Right atrium auricular region (tissue), 2 donors: Measurements from ENCODE around the gene DUSP19. TPM values are rescaled to one million over a fixed set of nuclear protein-coding genes. Genes with fewer than 3 reads are reported as not detected.

Experiments used
- DNase-seq: peaks from one replicate; pipeline ENCODE4 v3.0.0-alpha.2; 2019; ENCODE audit warnings: low spot score
- H3K27ac ChIP-seq, 2 donors: fragments of 200-600 bp; sonication (generic); 1 replicate in 1 of 2; 2 replicates in 1 of 2; pipeline ENCODE4 v1.5.1; 2016 to 2019
- H3K27me3 ChIP-seq, 2 donors: fragments of 200-600 bp; sonication (generic); one replicate each; pipeline versions ENCODE4 v1.5.1 to v1.6.0; 2017 to 2019
- H3K36me3 ChIP-seq: fragments of 200-600 bp; sonication (generic); one replicate; pipeline ENCODE4 v1.5.1; 2016
- H3K4me1 ChIP-seq, 2 donors: fragments of 200-600 bp; sonication (generic); one replicate each; pipeline versions ENCODE4 v1.5.1 to v1.6.0; 2017 to 2019
- H3K4me3 ChIP-seq, 2 donors: fragments of 200-600 bp; sonication (generic); 1 replicate in 1 of 2; 2 replicates in 1 of 2; pipeline ENCODE4 v1.5.1; 2017 to 2019; ENCODE audit warnings: mild to moderate bottlenecking in 1 of 2, moderate library complexity in 1 of 2
- H3K9me3 ChIP-seq, 2 donors: fragments of 200-600 bp; sonication (generic); one replicate each; pipeline ENCODE4 v1.5.1; 2019
- total RNA-seq, 2 donors: library from RNA; depleted of rRNA; stranded (reverse); fragments of >200 nt; gene quantifications; one replicate each; pipeline ENCODE4 v1.1.0, GENCODE V29; 2016
- TF ChIP-seq, protein P1 (sequence below), 2 donors: fragments of 200-600 bp; sonication (generic); IDR thresholded peaks; one replicate each; pipeline ENCODE4 v1.5.1; 2019; ENCODE audit warnings: antibody characterized with exemption in 2 of 2

The DUSP19 gene
- total RNA-seq, 2 donors from 2014 or later = 5.5 to 15.3 TPM

DNA sequence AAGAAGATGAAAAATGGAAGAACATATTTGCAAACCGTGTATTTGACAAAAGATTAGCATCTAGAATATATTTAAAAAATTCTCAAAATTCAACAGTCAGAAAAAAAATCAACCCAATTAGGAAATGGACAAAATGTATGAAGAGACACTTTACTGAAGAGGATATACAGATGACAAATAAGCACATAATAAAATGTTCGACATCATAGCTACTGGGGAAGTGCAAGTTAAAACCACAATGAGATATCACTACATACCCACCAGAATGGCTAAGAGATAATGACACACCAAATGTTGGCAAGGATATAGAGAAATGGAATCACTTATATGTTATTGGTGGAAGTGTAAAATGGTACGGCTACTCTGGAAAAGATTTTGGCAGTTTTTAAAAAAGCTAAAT lies 34.0 kb downstream of the DUSP19 start:
- Histone ChIP-seq H3K4me3 (no peak overlapping the region), H3K27ac (no peak overlapping the region), H3K4me1 (no peaks in the 10 kb centered on the region), H3K9me3 (no peaks in the 10 kb centered on the region), H3K27me3 (no peaks in the 10 kb centered on the region), H3K36me3 (no peaks in the 10 kb centered on the region)
- no peak for DNase-seq
- TF ChIP-seq, protein P1, sequence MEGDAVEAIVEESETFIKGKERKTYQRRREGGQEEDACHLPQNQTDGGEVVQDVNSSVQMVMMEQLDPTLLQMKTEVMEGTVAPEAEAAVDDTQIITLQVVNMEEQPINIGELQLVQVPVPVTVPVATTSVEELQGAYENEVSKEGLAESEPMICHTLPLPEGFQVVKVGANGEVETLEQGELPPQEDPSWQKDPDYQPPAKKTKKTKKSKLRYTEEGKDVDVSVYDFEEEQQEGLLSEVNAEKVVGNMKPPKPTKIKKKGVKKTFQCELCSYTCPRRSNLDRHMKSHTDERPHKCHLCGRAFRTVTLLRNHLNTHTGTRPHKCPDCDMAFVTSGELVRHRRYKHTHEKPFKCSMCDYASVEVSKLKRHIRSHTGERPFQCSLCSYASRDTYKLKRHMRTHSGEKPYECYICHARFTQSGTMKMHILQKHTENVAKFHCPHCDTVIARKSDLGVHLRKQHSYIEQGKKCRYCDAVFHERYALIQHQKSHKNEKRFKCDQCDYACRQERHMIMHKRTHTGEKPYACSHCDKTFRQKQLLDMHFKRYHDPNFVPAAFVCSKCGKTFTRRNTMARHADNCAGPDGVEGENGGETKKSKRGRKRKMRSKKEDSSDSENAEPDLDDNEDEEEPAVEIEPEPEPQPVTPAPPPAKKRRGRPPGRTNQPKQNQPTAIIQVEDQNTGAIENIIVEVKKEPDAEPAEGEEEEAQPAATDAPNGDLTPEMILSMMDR (IDR thresholded peaks at IDR 0.05) = no peak

- no peak for DNase-seq
- Histone ChIP-seq H3K36me3 (no peaks in the 10 kb centered on the region), H3K4me3 (no peak overlapping the region), H3K9me3 (no peaks in the 10 kb centered on the region), H3K27me3 (no peaks in the 10 kb centered on the region), H3K4me1 (no peaks in the 10 kb centered on the region), H3K27ac (no peak overlapping the region)
- TF ChIP-seq, protein P1 (IDR thresholded peaks at IDR 0.05) = no peak
These were observed 35.1 kb downstream of the DUSP19 start for GRCh38 chr2:183113630-183114029.

DNA sequence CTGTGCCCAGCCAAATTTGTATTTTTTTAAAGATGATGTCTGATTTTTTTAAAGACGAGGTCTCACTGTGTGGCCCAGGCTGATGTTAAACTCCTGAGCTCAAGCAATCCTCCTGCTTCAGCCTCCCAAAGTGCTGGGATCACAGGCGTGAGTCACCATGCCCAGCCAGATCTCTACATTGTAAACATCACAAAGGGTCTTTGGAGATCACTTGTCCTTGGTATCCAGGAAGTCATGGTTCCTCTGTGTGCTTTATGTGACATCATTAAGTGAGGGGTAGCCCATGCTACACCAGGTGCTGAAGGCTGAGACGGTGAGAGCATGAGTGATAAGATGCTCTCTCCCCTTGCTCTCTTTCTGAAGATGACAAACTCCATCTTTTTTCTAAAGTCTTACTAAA lies 38.7 kb downstream of the DUSP19 start:
- Histone ChIP-seq H3K9me3 (no peaks in the 10 kb centered on the region), H3K27ac (no peak overlapping the region), H3K27me3 (no peaks in the 10 kb centered on the region), H3K4me3 (no peak overlapping the region), H3K36me3 (no peaks in the 10 kb centered on the region), H3K4me1 (no peaks in the 10 kb centered on the region)
- no peak for DNase-seq
- TF ChIP-seq, protein P1 (IDR thresholded peaks at IDR 0.05) = no peak

DNA sequence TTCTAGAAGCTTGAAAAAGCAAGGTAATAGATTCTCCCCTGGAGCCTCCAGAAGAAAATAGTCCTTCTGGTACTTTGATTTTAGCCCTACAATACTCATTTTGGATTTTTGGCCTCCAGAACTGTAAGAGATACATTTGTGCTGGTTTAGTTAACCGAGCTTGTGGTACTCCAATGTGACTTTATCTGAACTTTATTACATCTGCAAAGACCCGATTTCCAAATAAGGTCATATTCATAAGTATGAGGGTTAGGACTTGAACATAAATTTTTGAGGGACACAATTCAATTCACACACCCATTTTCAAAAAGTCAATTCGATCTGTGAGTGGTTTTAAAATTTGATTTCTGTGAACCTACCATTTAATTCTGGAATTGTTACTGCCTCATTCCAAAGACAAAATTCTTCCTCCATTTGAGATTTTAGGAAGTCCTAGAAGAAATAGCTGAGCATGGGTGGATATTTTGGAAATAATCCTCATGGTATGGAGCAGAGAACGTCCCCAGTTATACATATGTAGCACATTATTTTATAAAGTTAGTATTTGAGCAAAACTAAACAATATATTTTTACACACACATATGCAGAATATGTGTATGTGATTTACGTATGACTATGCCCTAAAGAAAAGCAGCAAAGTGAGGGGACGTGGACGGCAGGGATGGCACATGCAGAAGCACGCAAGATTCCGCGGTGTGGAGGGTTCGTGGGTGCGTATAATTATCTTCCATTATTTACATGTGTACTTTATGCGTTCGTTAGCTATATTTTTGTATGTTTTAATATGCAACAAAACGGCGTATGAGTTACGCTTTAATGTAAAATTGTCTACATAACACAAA lies 44.8 kb downstream of the DUSP19 start:
- Histone ChIP-seq H3K4me1 (peaks cover 0 to 16% of the 10 kb centered on the region in 2 donors), H3K36me3 (no peaks in the 10 kb centered on the region), H3K27me3 (no peaks in the 10 kb centered on the region), H3K27ac (peak overlapping the region; percentile 86 to 89), H3K9me3 (no peaks in the 10 kb centered on the region), H3K4me3 (peak overlapping the region; percentile 82 to 94)
- DNase-seq = no peak
- TF ChIP-seq, protein P1 (IDR thresholded peaks at IDR 0.05) = no peak

DNA sequence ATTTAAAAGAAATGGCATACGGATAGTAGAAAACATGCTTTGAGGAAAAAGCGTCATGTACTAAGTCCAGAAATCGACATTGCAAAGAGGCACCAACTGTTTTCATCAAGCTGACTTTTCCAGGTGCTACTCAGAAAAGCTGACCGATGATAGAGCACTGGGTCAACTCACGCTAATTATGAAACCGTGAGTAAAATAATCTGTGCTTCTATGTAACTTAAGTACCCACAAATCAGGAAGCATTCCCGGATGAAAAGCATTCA lies 45.3 kb downstream of the DUSP19 start:
- H3K4me3 ChIP-seq = peak overlapping the region; percentile 82 to 94
- H3K27me3 ChIP-seq = no peaks in the 10 kb centered on the region
- TF ChIP-seq, protein P1 (IDR thresholded peaks at IDR 0.05) = no peak
- H3K9me3 ChIP-seq = no peaks in the 10 kb centered on the region
- no peaks in the 10 kb centered on the region for H3K36me3 ChIP-seq
- DNase-seq = no peak
- peak overlapping the region; percentile 86 to 89 for H3K27ac ChIP-seq
- peaks cover 0 to 16% of the 10 kb centered on the region in 2 donors for H3K4me1 ChIP-seq
